AG09319 (cell line): ENCODE data around the gene HAP1.

Experiments
- DNase-seq: peaks from one replicate; pipeline ENCODE4 v3.0.0-alpha.2; 2010; ENCODE audit warnings: low read depth; ENCODE audit errors: extremely low read depth
- CTCF ChIP-seq: IDR thresholded peaks from 2 replicates; pipeline ENCODE4 v1.5.1; 2011; ENCODE audit warnings: low read depth, mild to moderate bottlenecking, inconsistent platforms, low read length, moderate library complexity

The HAP1 gene

DNA sequence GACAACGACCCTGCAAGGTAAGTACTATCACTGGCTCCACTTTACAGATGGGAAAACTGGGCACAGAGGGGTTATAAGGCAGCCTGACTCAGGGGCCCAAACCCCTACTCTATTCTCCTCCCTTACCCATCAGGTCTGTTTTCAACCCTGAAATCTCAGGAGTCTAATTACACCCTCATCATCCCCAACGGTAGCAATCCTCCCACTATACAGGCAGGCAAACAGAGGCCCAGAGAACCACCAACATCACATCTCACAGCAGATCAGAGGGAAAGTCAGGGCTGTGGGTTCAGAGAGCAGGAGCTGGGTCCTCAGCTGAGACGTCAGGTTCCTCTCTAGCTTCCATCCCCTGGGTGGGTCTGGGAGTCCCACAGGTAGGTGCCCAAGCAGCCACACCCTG, 35.5 kb upstream of the HAP1 start:
- no peak for TF ChIP-seq CTCF
- DNase-seq = no peak

GRCh38 chr17:41769346-41769862, 35.0 kb upstream of the HAP1 start:
- DNase-seq = no peak
- no peak for TF ChIP-seq CTCF

DNA sequence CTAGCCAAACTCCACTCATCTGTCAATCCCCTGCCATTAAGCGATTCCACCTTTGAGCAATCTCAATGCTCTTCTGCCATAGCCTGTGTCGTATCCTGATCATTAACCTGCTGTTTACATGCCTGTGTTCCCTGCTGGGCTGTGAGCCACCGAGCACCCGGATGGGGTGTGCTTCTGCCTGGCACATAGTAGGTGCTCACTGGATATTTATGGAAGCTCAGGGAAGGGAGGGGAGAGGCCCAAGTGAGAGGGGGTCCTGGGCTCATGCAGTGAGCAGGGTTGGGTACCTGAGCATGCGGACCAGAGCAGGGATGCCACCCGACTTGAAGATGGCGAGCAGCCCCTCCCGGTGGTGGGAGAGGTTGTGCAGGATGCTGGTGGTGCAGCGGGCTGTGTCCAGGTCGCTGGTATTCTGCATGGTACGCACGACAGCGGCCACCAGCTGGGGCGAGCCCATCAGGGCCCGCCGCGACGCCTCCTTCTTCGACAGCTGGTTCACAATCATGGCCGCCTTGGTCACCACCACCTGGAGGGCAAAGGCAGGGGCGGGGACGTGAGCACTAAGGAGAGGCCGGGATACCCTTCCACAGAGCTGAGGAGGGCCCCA, 34.3 kb upstream of the HAP1 start:
- DNase-seq = no peak
- no peak for TF ChIP-seq CTCF

DNA sequence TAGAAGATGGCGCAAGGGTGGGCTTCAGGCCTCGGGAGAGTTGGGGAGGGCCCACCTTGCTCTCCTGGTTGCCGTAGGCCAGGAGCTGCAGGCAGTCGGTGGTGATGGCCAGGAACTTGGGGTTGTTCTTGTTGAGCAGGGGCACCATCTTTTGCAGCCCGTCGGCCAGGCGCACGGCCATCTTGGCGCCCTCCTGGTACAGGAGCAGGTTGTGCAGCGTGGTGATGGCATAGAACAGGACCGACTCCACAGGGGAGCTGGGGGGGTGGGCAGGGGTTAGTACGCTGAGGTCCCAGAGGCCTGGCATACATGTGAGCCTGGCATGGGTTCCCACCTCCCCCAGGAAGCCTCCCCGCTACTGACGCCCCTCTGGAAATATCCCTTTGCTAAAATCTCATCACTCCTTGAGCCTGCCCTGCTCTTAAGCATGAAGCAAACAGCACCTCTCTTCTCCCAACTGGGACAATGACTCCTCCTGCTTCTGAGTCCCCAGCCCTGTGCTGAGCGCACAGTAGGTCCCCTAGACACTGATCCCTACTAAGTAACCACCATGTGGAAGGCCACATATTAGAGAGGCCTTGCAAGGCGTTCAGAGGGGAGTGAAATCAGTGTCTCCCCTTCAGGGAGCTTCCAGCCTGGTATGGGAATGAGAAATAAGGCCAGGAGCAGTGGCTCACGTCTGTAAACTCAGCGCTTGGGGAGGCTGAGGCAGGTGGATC, 33.0 kb upstream of the HAP1 start:
- no peak for DNase-seq
- TF ChIP-seq CTCF = no peak

GRCh38 chr17:41766135-41766534, 31.7 kb upstream of the HAP1 start:
- no peak for DNase-seq
- no peak for TF ChIP-seq CTCF

- DNase-seq = no peak
- TF ChIP-seq CTCF = no peak
Observed at GRCh38 chr17:41763327-41763726, 28.9 kb upstream of the HAP1 start.

DNA sequence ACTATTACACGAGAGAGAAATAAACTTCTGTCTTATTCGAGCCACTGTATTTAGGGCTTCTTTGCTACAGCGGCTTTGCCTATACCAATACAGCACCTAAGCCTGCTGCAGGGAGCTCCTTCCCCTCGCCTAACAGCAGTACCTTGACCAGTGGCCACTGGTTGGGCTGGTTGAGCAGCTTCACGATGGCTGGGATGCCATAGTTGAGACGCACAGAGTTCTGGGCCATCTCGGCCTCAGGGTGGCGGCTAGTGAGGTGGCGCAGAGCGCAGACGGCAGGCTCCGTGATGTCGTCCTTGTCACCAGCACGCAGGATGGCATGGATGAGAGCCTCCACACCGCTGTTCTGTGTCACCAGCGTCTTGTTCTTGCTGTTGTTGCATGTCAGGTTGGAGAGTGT, 28.4 kb upstream of the HAP1 start:
- TF ChIP-seq CTCF = no peak
- no peak for DNase-seq
